GM12872 (cell line): Measurements from ENCODE around the gene TMEM169.
A peak's percentile ranks its signal among the peaks of the same experiment; 100 is the strongest.

Experiments
- CTCF ChIP-seq: IDR thresholded peaks from 3 replicates; pipeline ENCODE4 v1.5.1; 2011; ENCODE audit warnings: low read depth, mild to moderate bottlenecking, low read length, moderate library complexity; ENCODE audit not compliant: insufficient read depth

Gene TMEM169

GRCh38 chr2:216059233-216059834, 22.4 kb upstream of the TMEM169 start:
- peak; percentile 49; the same call in 2 of the 3 replicates for TF ChIP-seq CTCF

- TF ChIP-seq CTCF: 0 out of 3 replicates have a peak, but pooled peaks have one; percentile 14
These were observed 17.6 kb upstream of the TMEM169 start for GRCh38 chr2:216064014-216064630.

- TF ChIP-seq CTCF: no peak
These were observed 17.1 kb upstream of the TMEM169 start for GRCh38 chr2:216064665-216065064.

GRCh38 chr2:216066230-216066629, 15.5 kb upstream of the TMEM169 start:
- TF ChIP-seq CTCF: no peak

- TF ChIP-seq CTCF: no peak
These were observed 12.7 kb upstream of the TMEM169 start for GRCh38 chr2:216069028-216069427.

GRCh38 chr2:216070195-216070594, 11.5 kb upstream of the TMEM169 start:
- no peak for TF ChIP-seq CTCF

GRCh38 chr2:216071111-216071851, 10.4 kb upstream of the TMEM169 start:
- no peak for TF ChIP-seq CTCF
